PC-3 (cell line): ENCODE results near the gene CCNYL1.

Experiments used
- EZH2 ChIP-seq: fragments of 300-600 bp; sonication (generic); IDR thresholded peaks from one replicate; pipeline ENCODE4 v1.6.1; 2017; ENCODE audit warnings: antibody characterized with exemption, mild to moderate bottlenecking, low read length; ENCODE audit not compliant: unreplicated experiment
- TF ChIP-seq, protein P1 (sequence below): fragments of 300-600 bp; sonication (generic); conservative IDR thresholded peaks from 2 replicates; pipeline ENCODE4 v1.5.1; 2017; ENCODE audit warnings: antibody characterized with exemption, low read depth, mild to moderate bottlenecking, low read length

DNA sequence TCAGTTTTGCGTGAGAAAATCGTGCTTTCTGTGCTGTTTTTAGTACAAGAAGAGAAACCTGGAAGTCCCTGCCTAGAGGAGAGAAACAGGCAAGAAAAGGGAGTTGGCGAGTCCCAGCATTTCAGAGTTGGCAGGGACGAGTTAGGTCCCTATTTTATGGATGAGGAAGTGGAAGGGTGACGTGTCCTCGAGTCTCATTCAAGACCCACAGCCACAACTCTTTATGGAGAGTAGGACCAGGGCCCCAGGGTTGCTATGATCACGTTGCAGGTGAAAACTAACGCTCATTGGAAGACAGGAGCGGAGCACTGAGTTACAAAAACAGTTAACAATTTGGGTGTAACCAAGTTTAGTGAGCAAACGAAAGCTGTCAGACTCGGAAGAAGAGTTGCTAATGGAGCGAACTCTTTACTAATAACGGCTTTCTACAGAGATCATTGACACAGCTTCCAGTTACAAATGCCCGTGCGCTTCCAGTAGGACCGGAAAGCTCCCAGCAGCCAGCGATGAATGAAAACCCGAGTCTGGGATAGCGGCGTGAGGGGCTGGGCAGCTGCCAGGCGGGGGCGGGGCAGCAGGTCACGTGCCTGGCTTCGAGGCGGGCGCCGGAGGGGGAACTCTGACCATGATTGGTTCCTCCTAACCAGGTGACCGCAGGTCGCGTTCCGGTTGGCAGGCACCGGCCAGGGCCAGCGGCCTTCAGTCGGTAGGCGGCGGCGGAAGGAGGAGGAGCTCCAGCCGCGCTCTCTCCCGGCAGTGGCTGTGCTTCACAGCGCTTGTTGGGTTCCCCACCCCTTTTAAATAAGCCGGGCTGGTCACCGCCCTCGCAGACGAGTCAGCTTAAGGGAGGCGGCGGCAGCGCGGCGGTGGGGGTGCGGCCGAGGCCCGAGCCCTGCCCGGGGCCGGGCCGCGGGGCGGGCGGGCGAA is at the start of gene CCNYL1:
- TF ChIP-seq, protein P1, sequence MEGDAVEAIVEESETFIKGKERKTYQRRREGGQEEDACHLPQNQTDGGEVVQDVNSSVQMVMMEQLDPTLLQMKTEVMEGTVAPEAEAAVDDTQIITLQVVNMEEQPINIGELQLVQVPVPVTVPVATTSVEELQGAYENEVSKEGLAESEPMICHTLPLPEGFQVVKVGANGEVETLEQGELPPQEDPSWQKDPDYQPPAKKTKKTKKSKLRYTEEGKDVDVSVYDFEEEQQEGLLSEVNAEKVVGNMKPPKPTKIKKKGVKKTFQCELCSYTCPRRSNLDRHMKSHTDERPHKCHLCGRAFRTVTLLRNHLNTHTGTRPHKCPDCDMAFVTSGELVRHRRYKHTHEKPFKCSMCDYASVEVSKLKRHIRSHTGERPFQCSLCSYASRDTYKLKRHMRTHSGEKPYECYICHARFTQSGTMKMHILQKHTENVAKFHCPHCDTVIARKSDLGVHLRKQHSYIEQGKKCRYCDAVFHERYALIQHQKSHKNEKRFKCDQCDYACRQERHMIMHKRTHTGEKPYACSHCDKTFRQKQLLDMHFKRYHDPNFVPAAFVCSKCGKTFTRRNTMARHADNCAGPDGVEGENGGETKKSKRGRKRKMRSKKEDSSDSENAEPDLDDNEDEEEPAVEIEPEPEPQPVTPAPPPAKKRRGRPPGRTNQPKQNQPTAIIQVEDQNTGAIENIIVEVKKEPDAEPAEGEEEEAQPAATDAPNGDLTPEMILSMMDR, result no peak
- no peak for TF ChIP-seq EZH2
